Loucy (cell line): Measurements from ENCODE around the gene KIRREL3.

Source experiments
- H2AFZ ChIP-seq: fragments of 200-600 bp; sonication (generic); 2 replicates; pipeline ENCODE4 v1.6.0; 2016; ENCODE audit warnings: antibody characterized with exemption, mild to moderate bottlenecking, low read length, moderate library complexity
- H3F3A ChIP-seq: fragments of 200-600 bp; 2 replicates; pipeline ENCODE4 v1.6.0; 2016; ENCODE audit warnings: antibody characterized with exemption, low read depth, mild to moderate bottlenecking
- H3K27me3 ChIP-seq: fragments of 200-600 bp; sonication (generic); 2 replicates; pipeline ENCODE4 v1.6.1; 2014; ENCODE audit warnings: low read length, mild to moderate bottlenecking; ENCODE audit not compliant: insufficient read depth, poor library complexity, severe bottlenecking
- H3K36me3 ChIP-seq: fragments of 200-600 bp; sonication (generic); 2 replicates; pipeline ENCODE4 v1.6.1; 2016; ENCODE audit warnings: low read length; ENCODE audit not compliant: insufficient read depth
- H3K4me1 ChIP-seq: fragments of 200-600 bp; sonication (generic); 2 replicates; pipeline ENCODE4 v1.5.1; 2014; ENCODE audit warnings: low read length, mild to moderate bottlenecking; ENCODE audit not compliant: insufficient read depth, poor library complexity, severe bottlenecking
- H3K4me2 ChIP-seq: fragments of 200-600 bp; sonication (generic); 2 replicates; pipeline ENCODE4 v1.6.0; 2014; ENCODE audit warnings: antibody characterized with exemption, low read length, low read depth, mild to moderate bottlenecking; ENCODE audit not compliant: poor library complexity, severe bottlenecking
- H3K4me3 ChIP-seq: fragments of 200-600 bp; sonication (generic); 2 replicates; pipeline ENCODE4 v1.5.1; 2014; ENCODE audit warnings: low read length, mild to moderate bottlenecking, mixed read lengths; ENCODE audit not compliant: poor library complexity, severe bottlenecking
- H3K79me2 ChIP-seq: fragments of 200-600 bp; sonication (generic); 2 replicates; pipeline ENCODE4 v1.6.1; 2014; ENCODE audit warnings: low read length; ENCODE audit not compliant: insufficient read depth
- H3K9ac ChIP-seq: fragments of 200-600 bp; sonication (generic); 2 replicates; pipeline ENCODE4 v1.6.0; 2014; ENCODE audit warnings: mild to moderate bottlenecking, low read depth, low read length, moderate library complexity; ENCODE audit not compliant: poor library complexity, severe bottlenecking
- H3K9me2 ChIP-seq: fragments of 200-600 bp; sonication (generic); replicated peaks from 2 replicates; pipeline ENCODE4 v1.6.1; 2016; ENCODE audit warnings: low read depth, low read length, mixed read lengths
- H3K9me3 ChIP-seq: fragments of 200-600 bp; sonication (generic); 2 replicates; pipeline ENCODE4 v1.6.1; 2014; ENCODE audit warnings: mild to moderate bottlenecking, antibody characterized with exemption, low read length, low read depth; ENCODE audit not compliant: insufficient read depth
- H4K20me1 ChIP-seq: fragments of 200-600 bp; sonication (generic); 2 replicates; pipeline ENCODE4 v1.6.0; 2014; ENCODE audit warnings: antibody characterized with exemption, low read length, mild to moderate bottlenecking; ENCODE audit not compliant: insufficient read depth, poor library complexity, severe bottlenecking
- EZH2phosphoT487 ChIP-seq: fragments of 200-600 bp; IDR thresholded peaks from 2 replicates; pipeline ENCODE4 v1.6.1; 2018; ENCODE audit warnings: antibody characterized with exemption, mild to moderate bottlenecking, moderate library complexity, borderline replicate concordance
- TF ChIP-seq, protein P1 (sequence below): fragments of 200-600 bp; sonication (generic); conservative IDR thresholded peaks from 2 replicates; pipeline ENCODE4 v1.5.1; 2014; ENCODE audit warnings: mild to moderate bottlenecking, antibody characterized with exemption, low read length

The KIRREL3 gene

DNA sequence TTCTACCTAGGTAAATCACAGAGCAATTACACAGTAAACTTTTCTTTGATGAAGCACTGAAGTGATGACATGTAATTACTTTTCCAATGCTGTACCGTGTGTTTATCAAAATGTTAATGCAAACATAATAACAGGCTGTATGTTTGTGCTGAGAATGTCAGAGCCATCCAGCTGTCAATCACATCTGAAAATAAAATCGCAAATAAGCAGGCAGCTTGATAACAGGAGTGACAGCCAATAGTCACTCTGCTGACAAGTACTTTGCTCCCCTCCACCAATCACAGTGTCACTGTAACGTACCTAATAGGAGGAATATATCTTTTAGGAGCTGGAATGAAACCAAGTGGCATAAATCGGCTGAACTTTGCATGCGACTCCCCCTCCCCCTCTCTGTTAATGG lies 119.7 kb downstream of the KIRREL3 start:
- Histone ChIP-seq H3K36me3 (no peaks in the 10 kb centered on the region), H3K4me2 (no peak overlapping the region), H3K9me3 (no peaks in the 10 kb centered on the region), H2AFZ (no peak overlapping the region), H3K4me3 (no peak overlapping the region), H3K9me2 (no peaks in the 10 kb centered on the region), H3K9ac (no peak overlapping the region), H3K27me3 (no peaks in the 10 kb centered on the region), H3F3A (no peaks in the 10 kb centered on the region), H3K79me2 (no peaks in the 10 kb centered on the region), H3K4me1 (no peaks in the 10 kb centered on the region), H4K20me1 (no peaks in the 10 kb centered on the region)
- TF ChIP-seq EZH2phosphoT487 = no peak
- TF ChIP-seq, protein P1, sequence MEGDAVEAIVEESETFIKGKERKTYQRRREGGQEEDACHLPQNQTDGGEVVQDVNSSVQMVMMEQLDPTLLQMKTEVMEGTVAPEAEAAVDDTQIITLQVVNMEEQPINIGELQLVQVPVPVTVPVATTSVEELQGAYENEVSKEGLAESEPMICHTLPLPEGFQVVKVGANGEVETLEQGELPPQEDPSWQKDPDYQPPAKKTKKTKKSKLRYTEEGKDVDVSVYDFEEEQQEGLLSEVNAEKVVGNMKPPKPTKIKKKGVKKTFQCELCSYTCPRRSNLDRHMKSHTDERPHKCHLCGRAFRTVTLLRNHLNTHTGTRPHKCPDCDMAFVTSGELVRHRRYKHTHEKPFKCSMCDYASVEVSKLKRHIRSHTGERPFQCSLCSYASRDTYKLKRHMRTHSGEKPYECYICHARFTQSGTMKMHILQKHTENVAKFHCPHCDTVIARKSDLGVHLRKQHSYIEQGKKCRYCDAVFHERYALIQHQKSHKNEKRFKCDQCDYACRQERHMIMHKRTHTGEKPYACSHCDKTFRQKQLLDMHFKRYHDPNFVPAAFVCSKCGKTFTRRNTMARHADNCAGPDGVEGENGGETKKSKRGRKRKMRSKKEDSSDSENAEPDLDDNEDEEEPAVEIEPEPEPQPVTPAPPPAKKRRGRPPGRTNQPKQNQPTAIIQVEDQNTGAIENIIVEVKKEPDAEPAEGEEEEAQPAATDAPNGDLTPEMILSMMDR = no peak

- no peaks in the 10 kb centered on the region for H3K4me1 ChIP-seq
- no peak overlapping the region for H3K9ac ChIP-seq
- no peaks in the 10 kb centered on the region for H4K20me1 ChIP-seq
- H3K4me2 ChIP-seq = no peak overlapping the region
- H2AFZ ChIP-seq = no peak overlapping the region
- no peak overlapping the region for H3K4me3 ChIP-seq
- no peaks in the 10 kb centered on the region for H3K9me3 ChIP-seq
- H3F3A ChIP-seq = no peaks in the 10 kb centered on the region
- H3K36me3 ChIP-seq = no peaks in the 10 kb centered on the region
- no peaks in the 10 kb centered on the region for H3K79me2 ChIP-seq
- no peaks in the 10 kb centered on the region for H3K27me3 ChIP-seq
- H3K9me2 ChIP-seq = no peaks in the 10 kb centered on the region
- no peak for TF ChIP-seq EZH2phosphoT487
- TF ChIP-seq, protein P1 = no peak
These were observed 121.1 kb downstream of the KIRREL3 start for GRCh38 chr11:126879516-126879915.

DNA sequence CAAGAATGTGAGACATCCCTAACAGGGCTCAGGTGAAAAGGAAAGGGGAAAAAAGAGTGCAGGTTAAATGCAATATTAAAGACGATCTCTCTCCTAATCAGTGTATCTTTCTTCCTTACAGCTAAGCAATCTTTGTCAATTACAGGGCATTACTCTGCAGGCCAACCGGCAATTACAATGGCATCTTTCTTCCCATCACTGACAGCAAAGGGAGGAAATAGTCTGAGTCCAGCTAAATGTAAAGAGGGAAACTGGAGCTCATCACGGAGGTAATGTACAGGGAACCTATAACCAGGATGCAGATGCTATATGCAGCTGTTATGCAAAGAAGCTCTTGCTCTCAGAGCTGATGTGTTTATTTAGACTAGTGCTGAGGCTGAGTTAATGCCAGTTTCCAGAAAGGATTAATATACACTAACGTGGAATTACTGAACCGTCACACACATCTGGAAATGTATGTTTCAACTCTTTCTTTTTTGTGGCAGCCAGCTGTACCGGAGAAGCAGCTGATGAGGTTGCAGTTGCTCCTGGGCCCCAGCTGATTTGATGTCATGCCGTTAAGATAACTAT lies 121.6 kb downstream of the KIRREL3 start:
- Histone ChIP-seq H3K79me2 (no peaks in the 10 kb centered on the region), H2AFZ (no peak overlapping the region), H3K9ac (no peak overlapping the region), H3K4me2 (no peak overlapping the region), H3K9me2 (no peaks in the 10 kb centered on the region), H3K4me3 (no peak overlapping the region), H3K9me3 (no peaks in the 10 kb centered on the region), H4K20me1 (no peaks in the 10 kb centered on the region), H3F3A (no peaks in the 10 kb centered on the region), H3K36me3 (no peaks in the 10 kb centered on the region), H3K4me1 (no peaks in the 10 kb centered on the region), H3K27me3 (no peaks in the 10 kb centered on the region)
- TF ChIP-seq EZH2phosphoT487 = no peak
- TF ChIP-seq, protein P1 = no peak
